CD4-positive, alpha-beta T cell (primary cell): ENCODE measurements around the gene ZKSCAN3. TPM values are rescaled to one million over a fixed set of nuclear protein-coding genes. Genes with fewer than 3 reads are reported as not detected.

ENCODE experiments used
- ATAC-seq: fragments of 200-7000 bp; cut with Tn5 transposase; one replicate; pipeline ENCODE4 v1.10.0; 2022; ENCODE audit warnings: mild to moderate bottlenecking; ENCODE audit not compliant: poor library complexity
- CTCF ChIA-PET: fragments of 350-600 bp; sonication (Branson Sonifier 250); formaldehyde crosslinking; loops from one replicate; lab custom pipeline; 2021; ENCODE audit warnings: antibody characterized with exemption, inconsistent platforms; lab: Charles Lee
- POLR2A ChIA-PET: fragments of 350-600 bp; sonication (Branson Sonifier 250); formaldehyde crosslinking; loops from one replicate; lab custom pipeline; 2021; ENCODE audit warnings: antibody characterized with exemption, inconsistent platforms; lab: Charles Lee
- DNase-seq, 14 experiments: peaks; one replicate each; pipeline ENCODE4 v3.0.0-alpha.2; 2013 to 2020; ENCODE audit warnings: mixed read lengths in 2 of 14
- H3K27ac ChIP-seq, 2 donors: one replicate each; pipeline versions ENCODE4 v1.5.1 to v1.7.0; 2013; ENCODE audit warnings: low read length in 2 of 2, low read depth in 1 of 2, mild to moderate bottlenecking in 1 of 2
- H3K27me3 ChIP-seq, 2 experiments: 1 replicate in 1 of 2; 2 replicates in 1 of 2; pipeline versions ENCODE4 v1.6.1 to v1.7.0; 2013; ENCODE audit warnings: low read length in 2 of 2, control low read depth in 1 of 2, mild to moderate bottlenecking in 1 of 2, moderate library complexity in 1 of 2; ENCODE audit not compliant: insufficient read depth in 2 of 2, control insufficient read depth in 1 of 2
- H3K36me3 ChIP-seq: one replicate; pipeline ENCODE4 v1.6.1; 2013; ENCODE audit warnings: low read length, control low read depth; ENCODE audit not compliant: insufficient read depth
- H3K4me1 ChIP-seq: one replicate; pipeline ENCODE4 v1.6.1; 2013; ENCODE audit warnings: low read length, control low read depth; ENCODE audit not compliant: insufficient read depth
- H3K4me3 ChIP-seq: one replicate; pipeline ENCODE4 v1.5.1; 2013; ENCODE audit warnings: mild to moderate bottlenecking, low read length, moderate library complexity
- H3K9me3 ChIP-seq, 2 experiments: 1 replicate in 1 of 2; 2 replicates in 1 of 2; pipeline versions ENCODE4 v1.6.1 to v1.7.0; 2013; ENCODE audit warnings: low read length in 2 of 2, mild to moderate bottlenecking in 2 of 2, control low read depth in 1 of 2, moderate library complexity in 1 of 2; ENCODE audit not compliant: control insufficient read depth in 1 of 2, insufficient read depth in 1 of 2
- H3K27ac Mint-ChIP-seq: one replicate; pipeline ENCODE4 v1.8.0; 2020; ENCODE audit warnings: mixed read lengths
- H3K27me3 Mint-ChIP-seq: one replicate; pipeline ENCODE4 v1.8.0; 2021; ENCODE audit warnings: mixed read lengths
- H3K36me3 Mint-ChIP-seq: one replicate; pipeline ENCODE4 v1.8.0; 2021; ENCODE audit warnings: low read depth, mixed read lengths
- H3K4me1 Mint-ChIP-seq: one replicate; pipeline ENCODE4 v1.8.0; 2021; ENCODE audit warnings: low read depth, mixed read lengths
- H3K4me3 Mint-ChIP-seq: one replicate; pipeline ENCODE4 v1.8.0; 2020; ENCODE audit warnings: mild to moderate bottlenecking, mixed read lengths
- H3K9me3 Mint-ChIP-seq: one replicate; pipeline ENCODE4 v1.8.0; 2020; ENCODE audit warnings: mixed read lengths
- intact Hi-C, 2 experiments: fragments of 100-400 bp; cut with DNase I in 1 of 2; cut with micrococcal nuclease in 1 of 2; formaldehyde crosslinking; loops; one replicate each; pipeline versions ENCODE4 v1.15.1 to v1.9.0; 2023 to 2025; cut with DNase I, micrococcal nuclease
- total RNA-seq, 174 experiments: library from RNA in 2 of 174; stranded (reverse) in 2 of 174; gene quantifications; one replicate each; pipeline ENCODE4 v1.2.3 and lab custom pipeline; 2021 to 2026
- TF ChIP-seq, protein P1 (sequence below): fragments of 200-600 bp; IDR thresholded peaks from one replicate; pipeline ENCODE4 v1.8.0; 2022; ENCODE audit warnings: antibody characterized with exemption, mild to moderate bottlenecking

The ZKSCAN3 gene
- total RNA-seq, 2 experiments from 2014 or later = 0.88 to 0.89 TPM

- peaks cover 26% of the 10 kb centered on the region for H3K36me3 ChIP-seq
These were observed 30.6 kb downstream of the ZKSCAN3 start for GRCh38 chr6:28380381-28380780.

DNA sequence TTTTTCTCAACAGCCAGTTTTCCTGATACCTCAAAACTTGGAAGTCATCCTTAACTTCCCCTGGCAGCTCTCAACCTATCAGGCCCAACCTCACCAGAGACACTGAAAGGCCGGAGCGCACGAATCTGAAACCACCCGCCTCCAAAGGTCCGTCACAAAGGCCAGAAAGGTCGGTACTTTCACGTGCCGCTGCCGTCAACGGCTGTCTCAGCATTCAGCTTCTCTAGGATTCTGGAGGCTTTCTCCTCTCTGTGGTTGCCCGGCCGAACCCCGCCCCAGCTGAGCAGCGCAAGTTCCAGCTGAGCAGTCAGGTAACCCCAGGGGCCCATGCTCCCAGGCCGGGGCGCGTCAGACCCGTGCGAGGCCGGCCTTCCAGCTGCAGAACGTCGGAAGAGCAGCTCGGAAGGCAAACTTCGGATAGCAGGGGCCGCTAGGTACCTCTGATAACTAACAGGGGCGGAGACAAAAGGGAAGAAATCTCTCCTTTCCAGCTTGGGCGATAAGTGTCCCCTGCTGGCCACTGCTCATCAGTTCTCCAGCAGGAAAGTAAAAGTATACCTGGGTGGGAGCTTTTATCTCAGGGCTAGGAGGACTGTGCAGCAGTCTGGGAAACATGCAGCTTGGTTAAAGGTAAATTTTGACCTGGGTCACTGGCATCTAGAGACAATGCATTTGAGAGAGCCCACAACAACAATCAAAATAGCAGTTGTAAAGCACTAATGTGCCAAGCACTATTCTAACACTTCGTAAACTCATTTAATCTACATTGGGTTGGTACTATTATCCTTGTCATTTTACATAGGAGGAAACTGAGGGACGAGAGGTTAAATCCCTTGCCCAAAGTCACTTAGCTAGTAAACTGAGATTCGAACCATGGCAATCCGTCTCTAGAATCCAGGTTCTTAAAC, 33.7 kb downstream of the ZKSCAN3 start:
- Mint-ChIP-seq H3K4me1 (peaks cover 17% of the 10 kb centered on the region), H3K36me3 (peaks cover 84% of the 10 kb centered on the region), H3K27ac (no peak overlapping the region), H3K9me3 (no peaks in the 10 kb centered on the region), H3K4me3 (peak overlapping the region; percentile 79), H3K27me3 (no peaks in the 10 kb centered on the region)
- Histone ChIP-seq H3K27me3 (no peaks in the 10 kb centered on the region), H3K4me1 (peaks cover 6% of the 10 kb centered on the region), H3K36me3 (peaks cover 26% of the 10 kb centered on the region), H3K9me3 (peaks cover 0 to 9% of the 10 kb centered on the region in 2 experiments), H3K4me3 (peak overlapping the region; percentile 39), H3K27ac (peak overlapping the region in 1 of 2 donors; percentile 12)
- CTCF ChIA-PET = interaction anchor here (0.5 to 1.3 kb wide), 6 partner anchors 12 to 1256 kb away, joined by 3 to 5 read pairs (median 3); partner anchors contain the start of gene ZKSCAN8
- TF ChIP-seq, protein P1, sequence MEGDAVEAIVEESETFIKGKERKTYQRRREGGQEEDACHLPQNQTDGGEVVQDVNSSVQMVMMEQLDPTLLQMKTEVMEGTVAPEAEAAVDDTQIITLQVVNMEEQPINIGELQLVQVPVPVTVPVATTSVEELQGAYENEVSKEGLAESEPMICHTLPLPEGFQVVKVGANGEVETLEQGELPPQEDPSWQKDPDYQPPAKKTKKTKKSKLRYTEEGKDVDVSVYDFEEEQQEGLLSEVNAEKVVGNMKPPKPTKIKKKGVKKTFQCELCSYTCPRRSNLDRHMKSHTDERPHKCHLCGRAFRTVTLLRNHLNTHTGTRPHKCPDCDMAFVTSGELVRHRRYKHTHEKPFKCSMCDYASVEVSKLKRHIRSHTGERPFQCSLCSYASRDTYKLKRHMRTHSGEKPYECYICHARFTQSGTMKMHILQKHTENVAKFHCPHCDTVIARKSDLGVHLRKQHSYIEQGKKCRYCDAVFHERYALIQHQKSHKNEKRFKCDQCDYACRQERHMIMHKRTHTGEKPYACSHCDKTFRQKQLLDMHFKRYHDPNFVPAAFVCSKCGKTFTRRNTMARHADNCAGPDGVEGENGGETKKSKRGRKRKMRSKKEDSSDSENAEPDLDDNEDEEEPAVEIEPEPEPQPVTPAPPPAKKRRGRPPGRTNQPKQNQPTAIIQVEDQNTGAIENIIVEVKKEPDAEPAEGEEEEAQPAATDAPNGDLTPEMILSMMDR = no peak
- intact Hi-C loops = no loop called here
- peak; percentile 54 for ATAC-seq
- POLR2A ChIA-PET = interaction anchor here (0.6 to 1.6 kb wide), 7 partner anchors 16 to 1789 kb away, joined by 3 to 4 read pairs (median 3); partner anchors contain the start of gene ZSCAN12
- peak in 10 of 14 experiments; percentile 2 to 69 (median 28) for DNase-seq

More at GRCh38 chr6:28380381-28380780, 30.6 kb downstream of the ZKSCAN3 start:
- peaks cover 6% of the 10 kb centered on the region for H3K4me1 ChIP-seq
- H3K27ac ChIP-seq = no peak overlapping the region
- H3K4me1 Mint-ChIP-seq = peaks cover 13% of the 10 kb centered on the region
- ChIA-PET CTCF (interaction anchor here (1.9 kb wide), 1 partner anchor 24 kb away, joined by 4 read pairs; no protein-coding TSS in a partner anchor), POLR2A (no interaction called here)
- ATAC-seq = no peak
- H3K27me3 Mint-ChIP-seq = no peaks in the 10 kb centered on the region
- peaks cover 0 to 9% of the 10 kb centered on the region in 2 experiments for H3K9me3 ChIP-seq
- TF ChIP-seq, protein P1 = no peak
- H3K36me3 Mint-ChIP-seq = peaks cover 72% of the 10 kb centered on the region
- no peak overlapping the region for H3K27ac Mint-ChIP-seq
- no peaks in the 10 kb centered on the region for H3K27me3 ChIP-seq
- no peak for DNase-seq
- H3K4me3 ChIP-seq = no peak overlapping the region
- intact Hi-C loops = no loop called here
- peaks cover 4% of the 10 kb centered on the region for H3K9me3 Mint-ChIP-seq
- H3K4me3 Mint-ChIP-seq = no peak overlapping the region

DNA sequence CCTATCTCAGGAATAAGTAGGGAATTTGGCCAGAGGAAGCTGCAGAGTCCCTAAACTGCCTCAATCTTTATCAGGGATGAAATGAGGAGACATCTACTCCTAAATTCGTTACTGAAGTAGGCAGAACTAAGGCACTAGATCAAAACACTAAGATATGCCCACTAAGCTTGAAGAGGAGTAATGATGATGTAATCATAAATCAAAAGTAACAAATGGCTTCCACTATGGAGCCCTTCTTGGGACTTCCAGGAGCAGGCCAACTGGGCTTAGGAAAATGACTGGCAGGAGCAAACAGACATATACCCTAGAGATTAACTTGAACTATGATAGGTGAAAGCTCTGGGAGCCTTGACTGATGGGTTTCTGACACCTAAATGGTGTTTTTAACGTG, 34.4 kb downstream of the ZKSCAN3 start:
- H3K4me1 ChIP-seq = peaks cover 6% of the 10 kb centered on the region
- H3K36me3 ChIP-seq = peaks cover 30% of the 10 kb centered on the region
- Mint-ChIP-seq H3K36me3 (peaks cover 91% of the 10 kb centered on the region), H3K4me1 (peaks cover 19% of the 10 kb centered on the region), H3K27me3 (no peaks in the 10 kb centered on the region), H3K4me3 (no peak overlapping the region), H3K27ac (no peak overlapping the region), H3K9me3 (no peaks in the 10 kb centered on the region)
- no peaks in the 10 kb centered on the region for H3K27me3 ChIP-seq
- intact Hi-C loops = no loop called here
- CTCF ChIA-PET = interaction anchor here (0.5 to 1.3 kb wide), 4 partner anchors 12 to 1257 kb away, joined by 3 to 5 read pairs (median 4); partner anchors contain the start of gene ZKSCAN8
- TF ChIP-seq, protein P1 = no peak
- H3K4me3 ChIP-seq = no peak overlapping the region
- peaks cover 0 to 8% of the 10 kb centered on the region in 2 experiments for H3K9me3 ChIP-seq
- no peak overlapping the region for H3K27ac ChIP-seq
- DNase-seq (no peak), ATAC-seq (no peak)
- POLR2A ChIA-PET = interaction anchor here (0.6 to 0.8 kb wide), 2 partner anchors 244 to 1282 kb away, joined by 3 to 4 read pairs; no protein-coding TSS in a partner anchor
